Activated CD4-positive, alpha-beta T cell treated with anti-CD3 and anti-CD28 coated beads for 36 hours (primary cell): ENCODE results near the gene PTPRG. TPM values are rescaled to one million over a fixed set of nuclear protein-coding genes. Genes with fewer than 3 reads are reported as not detected.

Experiments
- ATAC-seq: fragments of 200-7000 bp; cut with Tn5 transposase; one replicate; pipeline ENCODE4 v1.10.0; 2021; ENCODE audit warnings: mild to moderate bottlenecking, moderate library complexity
- CTCF ChIA-PET: fragments of 350-600 bp; sonication (Branson Sonifier 250); formaldehyde crosslinking; loops from one replicate; lab custom pipeline; 2021; ENCODE audit warnings: antibody characterized with exemption; lab: Charles Lee
- POLR2A ChIA-PET: fragments of 350-600 bp; sonication (Branson Sonifier 250); formaldehyde crosslinking; loops from one replicate; lab custom pipeline; 2021; ENCODE audit warnings: antibody characterized with exemption, inconsistent platforms; lab: Charles Lee
- DNase-seq: peaks from one replicate; pipeline ENCODE4 v3.0.0-alpha.2; 2020
- H3K27ac Mint-ChIP-seq: one replicate; pipeline ENCODE4 v1.8.0; 2021; ENCODE audit warnings: mixed read lengths
- H3K27me3 Mint-ChIP-seq: one replicate; pipeline ENCODE4 v1.8.0; 2021; ENCODE audit warnings: mixed read lengths
- H3K36me3 Mint-ChIP-seq: one replicate; pipeline ENCODE4 v1.8.0; 2021; ENCODE audit warnings: low read depth, mixed read lengths
- H3K4me1 Mint-ChIP-seq: one replicate; pipeline ENCODE4 v1.8.0; 2021; ENCODE audit warnings: mixed read lengths
- H3K4me3 Mint-ChIP-seq: one replicate; pipeline ENCODE4 v1.8.0; 2021; ENCODE audit warnings: mild to moderate bottlenecking, moderate library complexity, mixed read lengths
- H3K9me3 Mint-ChIP-seq: one replicate; pipeline ENCODE4 v1.8.0; 2021; ENCODE audit warnings: low read depth, mixed read lengths
- intact Hi-C, 2 experiments: fragments of 100-400 bp; cut with DNase I in 1 of 2; cut with micrococcal nuclease in 1 of 2; formaldehyde crosslinking; loops; one replicate each; pipeline versions ENCODE4 v1.14.2 to v1.15.1; 2022 to 2024; cut with DNase I, micrococcal nuclease
- total RNA-seq, 2 experiments: library from RNA; stranded (reverse); gene quantifications; one replicate each; pipeline ENCODE4 v1.2.3, GENCODE V29; 2021

Gene PTPRG
- total RNA-seq, 2 experiments from 2014 or later = 0.32 to 0.33 TPM

DNA sequence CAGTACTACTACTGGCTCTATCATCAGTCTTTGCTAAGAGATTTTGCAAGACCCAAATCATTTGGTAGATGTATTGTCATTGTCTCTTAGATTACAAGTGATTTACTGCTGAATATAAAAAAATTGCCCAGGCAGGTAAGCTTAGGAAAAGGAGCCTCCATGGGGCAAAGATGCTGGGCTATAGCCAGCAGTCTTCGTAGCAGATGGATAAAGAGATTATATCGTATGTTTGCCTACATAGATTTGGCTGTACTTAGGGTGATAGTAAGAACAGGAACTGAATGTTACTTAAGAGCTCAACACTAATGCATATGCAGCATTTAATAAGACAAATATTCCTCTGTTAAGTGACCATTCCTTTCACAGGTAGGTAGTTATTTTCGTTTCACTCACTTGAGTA, 48.9 kb downstream of the PTPRG start:
- Mint-ChIP-seq H3K27ac (no peak overlapping the region), H3K9me3 (no peaks in the 10 kb centered on the region), H3K27me3 (no peaks in the 10 kb centered on the region), H3K36me3 (no peaks in the 10 kb centered on the region), H3K4me1 (no peaks in the 10 kb centered on the region), H3K4me3 (no peak overlapping the region)
- CTCF ChIA-PET = no interaction called here
- intact Hi-C loops = no loop called here
- no peak for DNase-seq
- no peak for ATAC-seq
- POLR2A ChIA-PET = no interaction called here

DNA sequence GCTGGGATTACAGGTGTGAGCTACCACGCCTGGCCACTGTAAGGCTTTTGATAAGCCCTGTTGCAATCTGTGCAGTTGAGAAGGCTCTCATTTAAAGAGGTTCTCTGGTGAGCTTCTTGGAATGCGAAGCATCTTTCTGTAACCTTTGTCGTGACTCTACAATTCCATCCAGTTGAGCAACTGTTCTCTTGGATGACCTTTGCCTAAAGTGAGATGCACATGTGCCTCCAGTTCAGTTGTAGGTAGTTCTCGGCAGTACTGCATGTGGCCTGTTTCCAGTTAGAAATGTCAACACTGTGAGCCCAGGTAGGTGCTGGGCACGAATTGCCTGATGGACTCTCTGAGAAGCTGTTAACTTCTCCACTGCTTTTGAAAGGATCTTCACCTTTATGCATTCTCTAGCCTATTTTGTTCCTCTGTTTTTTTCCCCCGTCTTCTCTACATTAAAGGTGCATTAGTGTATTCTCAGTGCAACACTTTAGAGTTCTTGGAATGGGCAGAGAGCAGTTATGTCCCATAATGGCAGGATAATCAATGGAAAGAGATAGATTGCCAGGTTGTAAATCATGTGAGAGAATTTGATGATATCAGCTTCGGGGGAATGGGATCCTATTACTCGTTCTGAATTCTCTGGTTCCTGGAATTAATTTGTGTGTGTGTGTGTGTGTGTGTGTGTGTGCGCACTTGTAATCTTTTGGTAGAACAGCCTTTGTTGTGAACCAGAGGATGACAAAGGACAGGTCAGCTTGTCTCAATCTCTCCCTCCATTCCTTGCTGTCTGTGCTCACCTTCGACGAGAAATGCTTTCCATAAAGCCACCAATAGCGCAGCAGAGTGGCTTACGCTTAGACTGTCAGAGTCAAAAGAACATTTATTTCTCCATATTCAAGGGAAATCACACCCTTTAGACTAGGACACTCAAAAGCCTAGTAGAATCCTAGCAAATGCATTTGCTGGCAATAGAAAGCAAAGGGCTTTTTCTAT, 51.1 kb downstream of the PTPRG start:
- no peaks in the 10 kb centered on the region for H3K9me3 Mint-ChIP-seq
- ChIA-PET POLR2A (no interaction called here), CTCF (interaction anchor here (0.9 kb wide), 1 partner anchor 19 kb away, joined by 4 read pairs; no protein-coding TSS in a partner anchor)
- ATAC-seq = no peak
- H3K27ac Mint-ChIP-seq = no peak overlapping the region
- H3K27me3 Mint-ChIP-seq = no peaks in the 10 kb centered on the region
- no peaks in the 10 kb centered on the region for H3K36me3 Mint-ChIP-seq
- no peak overlapping the region for H3K4me3 Mint-ChIP-seq
- intact Hi-C loops = no loop called here
- H3K4me1 Mint-ChIP-seq = no peaks in the 10 kb centered on the region
- no peak for DNase-seq

DNA sequence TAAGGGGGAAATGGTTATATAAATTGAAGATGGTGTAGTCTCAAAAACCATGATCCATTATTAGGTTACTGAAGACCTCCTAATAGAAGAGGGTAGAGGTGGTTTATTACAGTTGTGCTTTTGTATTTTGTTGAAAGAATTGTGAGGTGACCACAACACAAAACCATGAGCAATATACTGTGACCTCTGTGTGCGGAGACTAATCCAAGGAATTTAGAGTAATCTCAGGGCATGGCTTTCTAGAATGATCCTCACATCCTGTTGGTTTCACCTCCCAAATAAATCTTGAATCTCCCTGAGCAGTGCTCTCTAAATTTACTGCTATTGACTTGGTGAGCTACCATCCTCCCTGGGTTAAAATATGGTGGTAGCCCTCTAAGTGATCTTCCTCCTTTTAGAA, 52.3 kb downstream of the PTPRG start:
- Mint-ChIP-seq H3K4me1 (no peaks in the 10 kb centered on the region), H3K27ac (no peak overlapping the region), H3K36me3 (no peaks in the 10 kb centered on the region), H3K27me3 (no peaks in the 10 kb centered on the region), H3K9me3 (no peaks in the 10 kb centered on the region), H3K4me3 (no peak overlapping the region)
- DNase-seq (no peak), ATAC-seq (no peak)
- POLR2A ChIA-PET = no interaction called here
- intact Hi-C loops = no loop called here
- CTCF ChIA-PET = no interaction called here

DNA sequence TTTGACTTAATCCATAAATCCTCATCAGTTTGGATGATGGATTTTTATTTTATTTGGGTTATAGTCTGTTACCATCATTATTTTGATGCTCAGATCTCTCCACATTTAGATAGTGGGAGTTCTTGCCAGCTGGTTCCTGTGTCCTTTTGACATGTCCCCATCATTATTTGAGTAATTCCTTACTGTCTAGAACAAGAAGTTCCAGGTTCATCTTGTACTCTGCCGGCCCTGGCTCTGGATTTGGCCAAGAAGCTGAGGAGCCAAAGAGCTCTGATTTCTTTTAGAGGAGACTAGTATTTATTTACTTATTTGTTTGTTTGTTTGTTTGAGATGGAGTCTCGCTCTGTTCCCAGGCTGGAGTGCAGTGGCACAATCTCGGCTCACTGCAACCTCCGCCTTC, 54.3 kb downstream of the PTPRG start:
- intact Hi-C loops = no loop called here
- H3K4me3 Mint-ChIP-seq = no peak overlapping the region
- no peaks in the 10 kb centered on the region for H3K4me1 Mint-ChIP-seq
- no peak overlapping the region for H3K27ac Mint-ChIP-seq
- ChIA-PET POLR2A (no interaction called here), CTCF (interaction anchor here (0.8 kb wide), 1 partner anchor 38 kb away, joined by 4 read pairs; no protein-coding TSS in a partner anchor)
- ATAC-seq (no peak), DNase-seq (no peak)
- no peaks in the 10 kb centered on the region for H3K27me3 Mint-ChIP-seq
- no peaks in the 10 kb centered on the region for H3K36me3 Mint-ChIP-seq
- H3K9me3 Mint-ChIP-seq = no peaks in the 10 kb centered on the region

DNA sequence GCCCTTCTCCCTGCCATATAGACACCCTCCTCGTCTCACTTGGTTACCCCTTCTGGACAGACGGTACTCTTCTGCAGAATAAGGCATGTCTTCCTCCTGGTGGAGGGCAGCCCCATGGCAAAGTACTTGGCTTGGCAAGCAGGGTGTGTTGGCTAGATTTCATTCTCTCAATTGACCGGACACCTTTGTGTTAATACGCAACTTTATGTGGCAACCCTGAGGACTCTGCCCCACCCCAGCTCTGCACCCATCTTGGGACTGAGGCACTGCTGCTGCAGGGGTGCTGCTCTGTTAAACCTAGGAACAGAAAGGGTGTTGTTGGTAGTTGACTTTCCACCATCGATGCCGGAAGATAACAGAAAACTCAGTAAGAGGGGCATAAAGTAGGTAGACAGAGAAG, 55.2 kb downstream of the PTPRG start:
- CTCF ChIA-PET = no interaction called here
- ATAC-seq (no peak), DNase-seq (no peak)
- Mint-ChIP-seq H3K4me3 (no peak overlapping the region), H3K4me1 (no peaks in the 10 kb centered on the region), H3K36me3 (no peaks in the 10 kb centered on the region), H3K9me3 (no peaks in the 10 kb centered on the region), H3K27me3 (no peaks in the 10 kb centered on the region), H3K27ac (no peak overlapping the region)
- intact Hi-C loops = no loop called here
- POLR2A ChIA-PET = no interaction called here

DNA sequence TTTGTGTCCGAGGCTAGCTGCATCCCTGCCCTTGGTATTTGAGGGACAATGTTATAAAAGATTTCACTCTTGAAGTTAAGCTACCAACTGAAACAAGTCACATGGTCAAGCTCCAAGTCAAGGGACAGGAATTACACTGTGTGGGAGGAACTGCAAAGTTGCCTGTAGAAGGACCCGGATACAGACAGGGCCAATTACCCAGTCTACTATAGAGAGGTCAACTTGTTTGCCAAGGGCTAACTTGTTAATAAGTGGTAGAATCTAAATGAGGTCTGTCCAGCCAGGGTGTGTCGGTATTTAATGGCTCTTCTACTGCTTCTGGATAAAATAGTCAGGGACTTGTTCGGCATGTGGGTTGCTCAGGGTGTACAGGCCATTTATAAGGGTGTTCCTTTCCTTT, 55.7 kb downstream of the PTPRG start:
- CTCF ChIA-PET = no interaction called here
- intact Hi-C loops = no loop called here
- POLR2A ChIA-PET = no interaction called here
- DNase-seq (no peak), ATAC-seq (no peak)
- H3K27ac Mint-ChIP-seq = no peak overlapping the region
- no peaks in the 10 kb centered on the region for H3K36me3 Mint-ChIP-seq
- H3K27me3 Mint-ChIP-seq = no peaks in the 10 kb centered on the region
- no peaks in the 10 kb centered on the region for H3K4me1 Mint-ChIP-seq
- no peak overlapping the region for H3K4me3 Mint-ChIP-seq
- no peaks in the 10 kb centered on the region for H3K9me3 Mint-ChIP-seq

DNA sequence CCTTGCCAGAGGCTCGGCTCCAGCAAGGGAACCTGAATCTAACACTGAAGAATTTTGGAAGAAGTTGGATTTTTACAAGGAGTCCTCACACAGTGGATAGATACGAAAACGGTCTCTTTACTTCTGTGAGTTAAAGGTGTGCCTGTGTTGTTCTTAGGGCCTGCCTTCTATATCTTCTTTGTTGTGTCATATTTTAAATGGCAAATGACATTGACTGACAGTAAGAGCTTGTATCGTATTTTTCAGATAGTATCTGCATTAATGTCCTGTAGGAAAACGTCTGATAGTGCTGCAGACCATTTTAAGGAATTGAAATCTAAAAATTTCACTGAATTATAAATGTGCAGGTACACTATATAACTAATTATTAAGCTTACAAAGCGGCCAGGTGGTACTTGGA, 56.3 kb downstream of the PTPRG start:
- Mint-ChIP-seq H3K4me1 (no peaks in the 10 kb centered on the region), H3K27me3 (no peaks in the 10 kb centered on the region), H3K9me3 (no peaks in the 10 kb centered on the region), H3K4me3 (no peak overlapping the region), H3K27ac (no peak overlapping the region), H3K36me3 (no peaks in the 10 kb centered on the region)
- no peak for ATAC-seq
- CTCF ChIA-PET = no interaction called here
- intact Hi-C loops = no loop called here
- DNase-seq = no peak
- POLR2A ChIA-PET = no interaction called here

DNA sequence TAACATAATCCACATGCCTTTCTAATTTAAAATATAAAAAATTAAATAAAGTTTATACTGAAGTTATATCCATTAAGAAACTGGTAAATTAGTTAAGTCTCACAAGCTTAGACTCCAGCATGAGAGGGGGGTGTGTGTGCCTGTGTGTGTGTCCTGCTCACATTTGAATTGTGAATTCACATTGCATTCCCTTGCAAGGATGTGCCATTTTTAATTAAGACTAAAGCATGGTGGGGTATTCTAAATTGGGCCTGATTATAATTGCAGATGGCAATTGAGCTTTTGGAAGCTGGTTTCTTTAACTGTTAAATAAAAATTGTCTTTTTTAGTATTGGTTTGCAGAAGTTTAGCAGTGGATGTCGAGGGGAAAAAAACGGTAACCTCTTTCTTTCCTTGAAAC, 56.9 kb downstream of the PTPRG start:
- ATAC-seq = no peak
- CTCF ChIA-PET = interaction anchor here (0.6 kb wide), 1 partner anchor 282 kb away, joined by 3 read pairs; no protein-coding TSS in a partner anchor
- intact Hi-C loops = no loop called here
- POLR2A ChIA-PET = no interaction called here
- no peak overlapping the region for H3K4me3 Mint-ChIP-seq
- no peaks in the 10 kb centered on the region for H3K36me3 Mint-ChIP-seq
- DNase-seq = no peak
- no peaks in the 10 kb centered on the region for H3K9me3 Mint-ChIP-seq
- H3K4me1 Mint-ChIP-seq = no peaks in the 10 kb centered on the region
- no peak overlapping the region for H3K27ac Mint-ChIP-seq
- peaks cover 3% of the 10 kb centered on the region for H3K27me3 Mint-ChIP-seq

DNA sequence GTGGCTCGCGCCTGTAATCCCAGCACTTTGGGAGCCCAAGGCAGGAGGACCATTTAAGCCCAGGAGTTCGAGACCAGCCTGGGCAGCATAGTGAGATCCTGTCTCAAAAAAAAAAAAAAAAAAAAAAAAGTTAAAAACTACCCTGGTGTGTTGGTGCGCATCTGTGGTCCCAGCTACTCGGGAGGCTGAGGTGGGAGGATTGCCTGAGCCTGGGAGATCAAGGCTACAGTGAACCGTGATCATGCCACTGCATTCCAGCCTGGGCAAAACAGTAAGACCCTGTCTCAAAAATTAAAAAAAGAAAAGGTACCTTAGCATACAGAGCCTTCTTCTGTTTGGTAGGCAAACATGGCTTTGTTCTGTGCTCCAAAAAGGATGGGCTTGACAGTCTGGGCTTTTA, 57.5 kb downstream of the PTPRG start:
- peaks cover 3% of the 10 kb centered on the region for H3K27me3 Mint-ChIP-seq
- DNase-seq = no peak
- H3K36me3 Mint-ChIP-seq = no peaks in the 10 kb centered on the region
- intact Hi-C loops = no loop called here
- ChIA-PET POLR2A (no interaction called here), CTCF (interaction anchor here (0.6 kb wide), 1 partner anchor 282 kb away, joined by 3 read pairs; no protein-coding TSS in a partner anchor)
- no peaks in the 10 kb centered on the region for H3K4me1 Mint-ChIP-seq
- no peaks in the 10 kb centered on the region for H3K9me3 Mint-ChIP-seq
- ATAC-seq = no peak
- no peak overlapping the region for H3K27ac Mint-ChIP-seq
- H3K4me3 Mint-ChIP-seq = no peak overlapping the region

DNA sequence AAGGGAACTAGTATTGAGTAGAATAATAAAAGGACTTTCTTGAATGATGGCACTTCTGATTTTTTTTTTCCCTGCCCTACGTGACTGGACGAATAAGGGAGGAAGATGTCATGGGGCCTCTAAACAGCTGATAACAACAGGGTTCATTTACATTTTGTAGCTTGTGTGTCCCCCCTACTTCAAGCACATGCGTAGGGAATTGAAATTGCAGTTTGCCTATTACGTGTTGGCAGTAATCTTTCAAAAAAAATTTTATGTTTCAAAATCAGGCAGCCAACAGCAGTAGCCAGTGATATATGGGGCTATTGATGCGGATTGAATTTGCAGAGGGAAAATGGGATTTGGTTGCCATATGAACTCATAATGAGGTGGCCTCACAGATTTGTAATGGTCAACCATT, 58.7 kb downstream of the PTPRG start:
- H3K27ac Mint-ChIP-seq = no peak overlapping the region
- H3K36me3 Mint-ChIP-seq = no peaks in the 10 kb centered on the region
- H3K27me3 Mint-ChIP-seq = peaks cover 5% of the 10 kb centered on the region
- no peak for ATAC-seq
- ChIA-PET CTCF (no interaction called here), POLR2A (no interaction called here)
- no peak for DNase-seq
- intact Hi-C loops = no loop called here
- no peak overlapping the region for H3K4me3 Mint-ChIP-seq
- H3K9me3 Mint-ChIP-seq = no peaks in the 10 kb centered on the region
- H3K4me1 Mint-ChIP-seq = no peaks in the 10 kb centered on the region

DNA sequence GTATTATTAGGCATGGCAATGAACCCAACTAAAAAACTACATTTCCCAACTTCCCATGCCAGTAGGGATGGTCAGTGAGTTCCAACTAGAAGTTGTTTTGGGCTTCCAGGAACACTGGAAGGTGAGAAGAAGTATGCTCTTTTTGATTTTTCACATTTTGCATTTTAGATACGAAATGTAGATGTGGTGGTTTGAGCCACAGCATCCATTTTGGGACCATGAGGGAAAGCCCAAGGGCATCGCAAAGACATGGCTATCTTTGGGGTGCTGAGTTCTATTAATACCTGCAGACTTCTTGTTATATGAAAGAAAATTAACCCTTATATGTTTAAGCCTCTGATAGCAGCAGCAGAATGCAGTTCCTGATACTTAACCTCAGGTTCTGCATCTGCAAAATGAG, 62.9 kb downstream of the PTPRG start:
- ATAC-seq (no peak), DNase-seq (no peak)
- ChIA-PET CTCF (no interaction called here), POLR2A (no interaction called here)
- no peaks in the 10 kb centered on the region for H3K9me3 Mint-ChIP-seq
- H3K36me3 Mint-ChIP-seq = no peaks in the 10 kb centered on the region
- H3K4me3 Mint-ChIP-seq = no peak overlapping the region
- H3K27ac Mint-ChIP-seq = no peak overlapping the region
- H3K27me3 Mint-ChIP-seq = peaks cover 5% of the 10 kb centered on the region
- intact Hi-C loops = no loop called here
- no peaks in the 10 kb centered on the region for H3K4me1 Mint-ChIP-seq

DNA sequence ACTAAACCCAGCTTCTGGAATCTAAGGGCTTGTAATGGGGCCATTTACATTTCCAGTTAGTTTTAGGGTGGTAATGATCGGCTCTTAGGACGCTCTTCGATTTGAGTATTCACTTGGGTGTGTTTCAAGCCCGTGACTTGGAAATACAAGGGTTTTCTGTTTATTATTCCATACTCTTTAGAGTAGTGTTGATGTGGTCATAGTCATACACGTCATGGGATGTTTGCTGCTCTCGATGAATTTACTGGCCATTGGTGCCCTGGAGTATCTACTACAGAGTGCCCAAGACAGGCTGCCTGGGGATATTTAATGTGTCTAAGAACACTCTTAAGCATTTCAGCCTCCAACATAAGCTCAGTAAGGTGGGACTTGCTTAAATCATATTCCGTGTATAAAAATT, 64.1 kb downstream of the PTPRG start:
- ATAC-seq = no peak
- Mint-ChIP-seq H3K4me3 (no peak overlapping the region), H3K27me3 (peaks cover 5% of the 10 kb centered on the region), H3K36me3 (no peaks in the 10 kb centered on the region), H3K27ac (no peak overlapping the region), H3K9me3 (no peaks in the 10 kb centered on the region), H3K4me1 (no peaks in the 10 kb centered on the region)
- no peak for DNase-seq
- POLR2A ChIA-PET = no interaction called here
- intact Hi-C loops = no loop called here
- CTCF ChIA-PET = interaction anchor here (0.7 kb wide), 1 partner anchor 830 kb away, joined by 3 read pairs; no protein-coding TSS in a partner anchor
